Adrenal gland (tissue), 12 donors: ENCODE results near the gene IFITM1. TPM values are rescaled to one million over a fixed set of nuclear protein-coding genes. Genes with fewer than 3 reads are reported as not detected.
A peak's percentile ranks its signal among the peaks of the same experiment; 100 is the strongest.

Source experiments
- DNase-seq, 7 donors: peaks; one replicate each; pipeline ENCODE4 v3.0.0-alpha.2; 2019 to 2020
- H3K27ac ChIP-seq, 5 donors: fragments of 200-600 bp; sonication (generic) in 4 of 5; 1 replicate in 3 of 5; 2 replicates in 2 of 5; pipeline versions ENCODE4 v1.5.1 to v1.8.0; 2016 to 2020; ENCODE audit warnings: mild to moderate bottlenecking in 1 of 5
- H3K27me3 ChIP-seq: fragments of 200-600 bp; 2 replicates; pipeline ENCODE4 v1.8.0; 2021
- H3K36me3 ChIP-seq, 2 donors: fragments of 200-600 bp; replicated peaks in 1 of 2; 1 replicate in 1 of 2; 2 replicates in 1 of 2; pipeline versions ENCODE4 v1.5.1 to v1.8.0; 2018 to 2022
- H3K4me1 ChIP-seq, 2 donors: fragments of 200-600 bp; replicated peaks in 1 of 2; 1 replicate in 1 of 2; 2 replicates in 1 of 2; pipeline versions ENCODE4 v1.5.1 to v1.8.0; 2018 to 2021
- H3K4me3 ChIP-seq, 4 donors: fragments of 200-600 bp; sonication (generic) in 3 of 4; one replicate each; pipeline ENCODE4 v1.5.1; 2016 to 2018
- H3K9me3 ChIP-seq, 3 donors: fragments of 200-600 bp; sonication (generic) in 1 of 3; replicated peaks in 1 of 3; 1 replicate in 2 of 3; 2 replicates in 1 of 3; pipeline versions ENCODE4 v1.5.1 to v1.8.0; 2016 to 2021
- CTCF ChIP-seq, 6 experiments: fragments of 450-650 bp in 4 of 6; fragments of 200-600 bp in 2 of 6; sonication (generic) in 1 of 6; IDR thresholded peaks; 1 replicate in 5 of 6; 2 replicates in 1 of 6; pipeline versions ENCODE4 v1.5.1 to v1.8.0; 2016 to 2021; ENCODE audit warnings: antibody characterized with exemption in 6 of 6, mild to moderate bottlenecking in 2 of 6, moderate library complexity in 1 of 6
- POLR2A ChIP-seq, 2 donors: fragments of 450-650 bp; IDR thresholded peaks; one replicate each; pipeline ENCODE4 v1.6.1; 2017; ENCODE audit warnings: antibody characterized with exemption in 2 of 2, mild to moderate bottlenecking in 2 of 2, moderate library complexity in 1 of 2
- WGBS, 4 donors: extraction: QIAGEN DNeasy Blood & Tissue Kit in 2 of 4; methylation state at CpG; one replicate each; pipeline versions ENCODE4 v1.1.5 to v1.1.7; 2013 to 2017; 5-methylcytosine and 5-hydroxymethylcytosine counted together
- intact Hi-C, 2 donors: fragments of 100-400 bp; cut with DNase I; formaldehyde crosslinking; loops; one replicate each; pipeline versions ENCODE4 v1.14.1 to v1.15.0; 2022 to 2023
- polyA plus RNA-seq, 3 donors: library from polyadenylated mRNA; stranded (reverse); fragments of 200-250 nt in 2 of 3; fragments of 350-450 nt in 1 of 3; fragmentation: Illumina TruSeq in 1 of 3; extraction: RNeasy Lipid Tissue Mini Kit (QIAGEN cat#74804) in 1 of 3; gene quantifications; one replicate each; pipeline ENCODE4 v1.2.3, GENCODE V29; 2013 to 2014
- total RNA-seq, 9 donors: library from RNA; depleted of rRNA in 4 of 9; stranded (reverse); fragments of >200 nt in 4 of 9; fragments of 120-200 nt in 1 of 9; fragmentation: NEBNext Ultra II Directional in 1 of 9; extraction: Animal tissue kit (Norgen Biotek cat#: 25700) in 1 of 9; gene quantifications; one replicate each; pipeline versions ENCODE4 v1.1.0 to v1.2.4, GENCODE V29; 2013 to 2023
- donor health status: healthy with polysubstance abuse.
- donor health status: Bipolar disorder and iron deficiency.
- donor health status: DM: yes; HTN: yes; CAD: no.
- donor health status: DM: no; HTN: no; CAD: no.
- donor health status: DM: no; HTN: no; CAD: no.
- donor health status: DM: yes; HTN: yes; CAD: no.

The IFITM1 gene
- total and polyA plus RNA-seq, 12 donors: 12.1 to 360 (median 85.3) TPM

- intact Hi-C loops: no loop called here
- Histone ChIP-seq H3K4me1 (peaks cover 0 to 13% of the 10 kb centered on the region in 2 donors), H3K9me3 (no peaks in the 10 kb centered on the region), H3K36me3 (no peaks in the 10 kb centered on the region), H3K27ac (no peak overlapping the region), H3K27me3 (peaks cover 48% of the 10 kb centered on the region), H3K4me3 (peak overlapping the region in 1 of 4 donors; percentile 28)
- TF ChIP-seq POLR2A (IDR thresholded peaks at IDR 0.05) (no peak), CTCF (IDR thresholded peaks at IDR 0.05) (no peak)
- no peak for DNase-seq
- 12 to 43% (median 14%) methylated on average over 21 to 97 of the region's 97 CpGs for WGBS, 4 donors
These were observed 34.5 kb upstream of the IFITM1 start for GRCh38 chr11:279040-279965.

GRCh38 chr11:279966-280705, 33.7 kb upstream of the IFITM1 start:
- 0 to 9% (median 2%) methylated on average over 6 to 84 of the region's 85 CpGs for WGBS, 4 donors
- peak overlapping the region in 1 of 4 donors; percentile 28 for H3K4me3 ChIP-seq
- no peak overlapping the region for H3K27ac ChIP-seq
- TF ChIP-seq POLR2A (IDR thresholded peaks at IDR 0.05) (no peak), CTCF (IDR thresholded peaks at IDR 0.05) (no peak)
- intact Hi-C loops: no loop called here
- H3K4me1 ChIP-seq: peaks cover 0 to 13% of the 10 kb centered on the region in 2 donors
- peaks cover 48% of the 10 kb centered on the region for H3K27me3 ChIP-seq
- no peaks in the 10 kb centered on the region for H3K9me3 ChIP-seq
- no peaks in the 10 kb centered on the region for H3K36me3 ChIP-seq
- peak in 1 of 7 donors; percentile 13 for DNase-seq

GRCh38 chr11:280706-281485, 32.9 kb upstream of the IFITM1 start:
- Histone ChIP-seq H3K4me1 (peaks cover 0 to 13% of the 10 kb centered on the region in 2 donors), H3K36me3 (no peaks in the 10 kb centered on the region), H3K9me3 (no peaks in the 10 kb centered on the region), H3K4me3 (peak overlapping the region in 1 of 4 donors; percentile 28), H3K27ac (no peak overlapping the region), H3K27me3 (peaks cover 48% of the 10 kb centered on the region)
- DNase-seq: peak in 1 of 7 donors; percentile 6
- intact Hi-C loops: no loop called here
- 7 to 28% (median 9%) methylated on average over 10 to 79 of the region's 79 CpGs for WGBS, 4 donors
- TF ChIP-seq POLR2A (IDR thresholded peaks at IDR 0.05) (no peak), CTCF (IDR thresholded peaks at IDR 0.05) (no peak)
